Activated T-helper 1 cell treated with Interleukin-2 at 50 U/mL for 16 hours (primary cell): ENCODE measurements around the gene VSIG10L2.
"Not testable (repeated sequence)": the region's sequence is repeated elsewhere in the genome, so short reads cannot be mapped to it uniquely, and the experiment has no call there.

Source experiments
- DNase-seq: peaks from one replicate; pipeline ENCODE4 v3.0.0-alpha.2; 2020; ENCODE audit warnings: low read depth

VSIG10L2 gene

DNA sequence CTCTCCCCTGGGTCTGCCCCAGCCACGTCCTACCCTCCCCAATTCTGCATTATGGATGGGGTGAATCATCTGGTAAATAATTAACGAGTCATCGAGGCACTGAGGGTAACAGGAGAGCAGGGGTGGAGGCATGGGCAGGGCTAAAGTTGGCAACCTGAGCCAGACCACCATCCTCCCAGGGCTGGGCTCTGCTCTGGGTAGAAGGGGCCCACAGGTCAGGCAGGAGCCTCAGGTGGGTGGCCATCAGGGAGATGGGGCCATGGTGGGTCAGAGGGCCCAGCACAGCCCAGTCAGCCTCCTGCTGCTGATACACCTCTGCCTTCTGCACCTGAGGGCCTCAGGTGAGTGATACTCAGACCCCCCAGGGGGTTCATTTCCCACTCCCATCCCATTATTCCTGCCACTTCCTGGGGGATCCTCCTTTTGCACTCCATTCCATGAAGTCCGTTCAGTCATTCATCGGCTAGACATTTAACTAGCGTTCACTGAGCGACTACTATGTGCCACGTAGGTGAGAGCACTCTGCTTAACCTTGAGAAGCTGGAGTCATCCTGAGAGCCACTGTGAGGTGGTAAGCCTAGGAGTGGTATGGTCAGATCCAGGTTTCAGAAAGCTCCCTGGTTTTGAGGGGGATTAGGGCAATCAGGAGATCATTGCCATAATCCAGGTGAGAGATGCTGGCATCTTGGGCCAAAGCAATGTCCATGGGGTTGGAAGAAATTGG is at the start of gene VSIG10L2:
VSIG10L2 (plus strand) TSS at position 248 of the 724 bp plus-strand sequence; CDS start at position 260, 12 bp downstream.
- DNase-seq, result no peak

DNA sequence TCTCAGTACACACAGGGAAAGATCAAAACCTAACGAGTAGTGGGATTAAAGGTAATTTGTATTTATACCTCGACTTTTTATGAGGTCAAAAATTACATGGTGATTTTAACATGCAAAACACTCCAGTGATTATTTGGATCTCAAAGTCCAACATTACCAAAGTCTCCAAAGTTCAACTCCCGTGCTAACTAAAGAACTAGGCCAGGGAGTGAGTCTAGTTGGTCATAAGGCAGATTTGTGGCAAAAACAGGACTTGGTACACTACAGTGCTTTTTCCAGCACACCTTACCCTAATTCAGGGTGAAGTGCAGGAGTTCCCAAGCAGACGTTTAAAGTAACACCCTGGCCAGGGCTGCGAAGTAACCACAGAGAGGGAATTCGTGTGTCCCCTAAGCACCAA is 44.0 kb upstream of the VSIG10L2 start:
- no peak for DNase-seq

DNA sequence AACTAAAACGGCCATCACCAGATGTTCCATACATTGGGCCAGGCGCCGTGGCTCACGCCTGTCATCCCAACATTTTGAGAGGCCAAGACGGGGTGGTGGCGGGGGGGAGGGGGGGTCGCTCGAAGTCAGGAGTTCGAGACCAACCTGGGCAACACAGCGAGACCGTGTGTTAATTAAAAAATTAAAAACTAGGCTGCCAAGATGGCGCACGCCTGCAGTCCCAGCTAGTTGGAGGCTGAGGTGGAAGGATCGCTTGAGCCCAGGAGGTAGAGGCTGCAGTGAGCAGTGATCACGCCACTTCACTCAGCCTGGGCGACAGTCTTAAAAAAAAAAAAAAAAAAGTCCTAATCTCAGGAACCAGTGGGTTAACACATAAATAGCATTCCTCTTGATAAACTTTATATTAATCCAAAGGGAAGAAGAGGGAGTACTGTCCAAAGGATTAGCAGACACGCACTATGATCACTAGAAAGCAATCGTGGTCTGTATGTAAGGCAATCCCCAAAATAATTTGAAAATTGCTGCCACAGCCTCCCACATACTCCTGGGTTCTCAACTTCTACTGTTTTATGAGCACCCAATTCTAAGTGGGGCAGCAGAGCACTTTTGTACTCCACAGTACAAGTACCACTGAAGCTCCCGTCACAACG is 43.4 kb upstream of the VSIG10L2 start:
- no peak for DNase-seq

DNA sequence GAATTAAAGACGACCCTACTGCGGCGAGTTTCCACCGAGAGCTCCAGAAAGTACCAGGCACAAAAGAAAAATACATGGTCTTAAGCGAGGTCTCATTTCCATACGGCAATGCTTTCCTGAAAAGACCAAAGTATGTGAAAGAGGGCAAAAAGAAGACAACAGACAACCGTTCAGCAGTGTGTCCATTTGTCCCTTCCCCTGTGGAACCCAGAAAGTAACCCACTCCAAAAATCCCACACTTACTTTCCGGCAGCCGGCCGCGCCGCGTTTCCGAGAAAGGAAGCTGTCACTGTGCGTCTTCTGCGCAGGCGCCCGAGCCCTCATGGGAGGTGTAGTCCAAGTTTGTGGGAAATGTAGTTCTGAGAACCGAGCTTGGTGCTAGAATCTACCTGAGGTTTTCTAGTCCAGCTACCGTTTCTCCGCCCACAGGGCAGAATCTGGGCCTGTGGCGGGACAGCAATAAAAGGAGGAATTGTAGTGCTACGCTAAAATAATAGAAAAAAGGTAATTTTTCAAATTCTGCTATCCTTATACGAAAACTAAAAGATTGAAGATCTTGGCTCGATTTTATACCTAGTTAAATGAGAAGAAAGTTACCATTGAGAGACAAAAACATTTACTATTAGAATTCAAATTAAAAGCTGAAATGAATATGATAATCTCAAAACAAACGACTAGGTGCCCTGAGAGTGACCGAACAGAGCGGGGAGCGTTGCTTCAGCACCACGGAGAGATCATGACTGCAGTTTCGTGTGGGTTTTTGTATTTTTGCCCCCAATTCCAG is 42.7 kb upstream of the VSIG10L2 start, which contains the start of gene PUS3:
PUS3 (minus strand) TSS at position 280 of the 784 bp plus-strand sequence. CDS start 6,922 bp downstream, outside the sequence.
- peak; percentile 74 for DNase-seq

DNA sequence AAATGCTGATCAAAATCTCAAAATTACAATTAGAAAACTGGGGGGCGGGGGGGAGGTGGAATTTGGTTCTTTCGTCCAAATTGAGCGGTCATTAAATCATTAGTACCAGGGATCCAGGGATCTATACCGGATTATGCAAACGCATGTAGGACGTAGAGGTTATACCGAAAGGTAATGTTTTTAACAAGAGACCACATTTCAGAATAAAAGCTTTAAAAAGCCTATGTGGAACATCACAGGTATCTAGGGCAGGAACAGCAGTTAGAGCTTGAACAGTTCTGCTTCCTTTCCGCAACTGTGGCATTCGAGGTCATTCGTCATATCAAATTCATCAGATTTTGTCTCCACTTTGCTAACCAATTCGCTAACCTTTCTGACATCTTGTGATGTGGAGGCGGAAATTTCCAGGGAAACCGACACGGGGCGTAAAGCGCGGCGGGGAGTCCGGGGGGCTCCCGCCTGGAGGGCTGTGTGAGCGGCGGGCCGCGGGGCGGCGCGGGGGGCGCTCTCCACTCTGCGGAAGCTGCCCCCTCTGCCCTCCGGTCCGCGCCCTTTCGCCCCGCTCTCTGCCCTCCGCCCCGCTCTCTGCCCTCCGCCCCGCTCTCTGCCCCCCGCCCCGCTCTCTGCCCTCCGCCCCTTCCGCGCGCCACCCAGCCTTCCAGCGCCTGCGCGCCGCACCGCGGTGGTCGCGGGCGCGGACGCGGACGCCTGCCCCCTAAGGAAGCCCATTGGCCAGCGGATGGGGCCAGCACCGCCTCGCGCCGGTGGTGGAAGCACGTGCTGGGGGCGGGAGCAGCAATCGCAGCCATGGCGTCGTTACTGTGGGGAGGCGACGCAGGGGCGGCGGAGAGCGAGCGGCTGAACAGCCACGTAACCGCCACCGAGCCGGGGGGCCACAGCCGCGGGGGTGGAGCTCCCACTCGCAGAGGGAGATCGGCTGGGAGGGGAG is 41.9 kb upstream of the VSIG10L2 start, which contains the start of gene DDX25:
DDX25 (plus strand) TSS at position 798 of the 949 bp plus-strand sequence; CDS start at position 808, 10 bp downstream.
- no peak for DNase-seq

DNA sequence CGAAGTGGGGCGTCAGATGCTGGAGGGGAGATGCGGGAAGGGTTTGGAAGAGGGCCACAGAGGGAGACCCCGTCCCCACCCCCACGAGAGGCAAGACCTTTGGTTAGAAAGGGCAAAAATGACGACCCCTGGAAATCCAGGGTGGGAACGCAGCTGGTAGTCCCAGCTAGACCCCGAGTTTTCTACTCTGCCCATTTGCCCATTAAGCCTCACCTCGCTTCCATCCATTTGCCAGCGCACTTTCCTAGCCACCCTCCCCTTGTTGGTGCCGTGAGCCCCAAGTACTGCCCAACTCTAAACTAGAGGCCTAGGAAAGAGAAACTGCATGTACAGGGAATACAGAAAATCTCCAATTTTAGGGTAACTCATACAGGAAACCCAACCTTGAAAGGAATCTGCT is 41.2 kb upstream of the VSIG10L2 start:
- no peak for DNase-seq

DNA sequence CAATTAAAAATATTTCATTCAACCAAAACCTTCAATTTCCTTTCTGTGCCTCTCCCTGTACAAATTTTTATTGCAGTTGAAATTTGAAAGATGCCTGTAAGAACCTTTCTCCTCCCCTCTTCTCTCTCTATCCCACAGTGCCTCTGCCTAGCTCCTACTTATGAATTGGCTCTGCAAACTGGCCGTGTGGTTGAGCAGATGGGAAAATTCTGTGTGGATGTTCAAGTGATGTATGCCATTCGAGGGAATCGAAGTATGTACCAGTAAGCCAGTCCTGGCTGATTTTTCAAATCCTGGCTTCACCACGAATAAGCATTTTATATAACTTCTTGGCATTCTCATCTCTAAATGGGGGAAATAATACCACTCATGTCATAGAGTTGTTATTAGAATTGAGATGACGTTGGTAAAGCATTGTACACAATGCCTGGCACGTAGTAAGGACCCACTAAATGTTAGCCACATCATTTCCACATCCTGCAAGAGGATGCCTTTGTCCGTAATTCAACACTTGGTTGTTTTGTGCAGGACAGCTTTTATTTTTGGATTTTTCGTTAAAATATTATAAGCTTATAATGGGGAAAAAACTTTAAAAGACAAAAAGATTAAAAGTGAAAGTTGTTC is 35.5 kb upstream of the VSIG10L2 start:
- no peak for DNase-seq

DNA sequence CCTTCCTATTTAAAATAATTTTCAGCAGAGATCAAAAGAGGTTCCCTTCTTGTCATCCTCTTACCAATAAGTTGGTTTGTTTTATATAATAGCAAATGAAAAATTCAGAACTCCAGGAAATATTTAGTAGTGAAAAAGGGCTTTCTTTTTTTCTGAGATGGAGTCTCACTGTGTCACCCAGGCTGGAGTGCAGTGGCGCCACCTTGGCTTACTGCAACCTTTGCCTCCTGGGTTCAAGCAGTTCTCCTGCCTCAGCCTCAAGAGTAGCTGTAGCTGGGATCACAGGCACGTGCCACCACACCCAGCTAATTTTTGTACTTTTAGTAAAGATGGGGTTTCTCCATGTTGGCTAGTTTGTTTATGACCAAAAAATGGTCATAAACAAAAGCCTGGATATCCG is 31.2 kb upstream of the VSIG10L2 start:
- DNase-seq, result not testable (repeated sequence)

DNA sequence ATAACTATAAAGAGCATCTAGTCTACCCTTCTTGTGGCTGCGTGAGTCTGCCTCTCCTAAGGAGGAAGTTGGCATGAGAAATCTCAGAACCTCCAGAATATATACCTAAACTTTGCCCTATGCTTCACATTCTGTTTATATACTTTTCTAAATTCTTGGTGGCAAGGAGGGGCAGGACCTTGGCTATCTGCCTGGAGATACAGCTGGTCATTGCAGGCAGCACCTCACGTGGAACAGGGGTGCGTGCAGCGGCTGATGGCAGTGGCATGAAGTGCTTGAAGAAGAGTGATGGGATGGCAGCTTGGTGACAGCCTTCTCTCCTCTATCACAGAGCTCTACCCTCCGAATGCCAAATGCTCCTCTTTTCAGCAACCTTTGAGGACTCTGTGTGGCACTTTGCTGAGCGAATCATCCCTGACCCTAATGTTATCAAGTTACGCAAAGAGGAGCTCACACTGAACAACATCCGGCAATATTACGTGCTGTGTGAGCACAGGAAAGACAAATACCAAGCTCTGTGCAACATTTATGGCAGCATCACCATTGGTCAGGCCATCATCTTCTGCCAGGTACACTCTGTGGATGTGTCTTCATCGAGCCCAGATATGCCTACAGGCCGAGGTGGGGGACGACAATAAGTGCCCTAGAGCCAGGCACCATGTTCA is 29.0 kb upstream of the VSIG10L2 start:
- DNase-seq, result no peak

DNA sequence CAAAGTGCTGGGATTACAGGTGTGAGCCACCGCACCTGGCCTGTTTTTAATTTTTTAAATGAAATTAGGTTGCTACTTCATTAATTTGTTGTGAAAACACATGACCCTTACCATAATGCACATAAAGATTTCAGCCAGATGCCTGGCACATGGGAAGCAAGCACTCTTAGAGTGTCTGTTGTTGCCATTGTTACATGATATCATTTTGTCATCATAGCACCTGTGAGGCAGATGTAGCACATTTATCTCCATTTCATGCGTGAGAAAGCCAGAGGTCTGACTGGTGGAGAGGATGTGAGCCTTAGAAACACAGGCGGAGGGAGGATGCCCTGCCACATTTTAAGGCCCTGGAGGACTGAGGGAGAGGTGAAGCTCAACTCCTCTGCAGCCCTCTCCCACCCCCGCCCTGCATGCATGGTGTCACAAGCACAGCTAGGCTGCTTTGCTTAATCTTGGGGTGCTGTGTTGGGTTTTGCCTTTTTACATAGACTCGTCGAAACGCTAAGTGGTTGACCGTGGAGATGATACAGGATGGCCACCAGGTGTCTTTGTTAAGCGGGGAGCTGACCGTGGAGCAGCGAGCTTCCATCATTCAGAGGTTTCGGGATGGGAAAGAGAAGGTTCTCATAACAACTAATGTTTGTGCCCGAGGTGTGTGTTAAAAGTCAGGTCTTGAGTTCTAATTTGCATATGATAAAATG is 27.6 kb upstream of the VSIG10L2 start:
- no peak for DNase-seq

DNA sequence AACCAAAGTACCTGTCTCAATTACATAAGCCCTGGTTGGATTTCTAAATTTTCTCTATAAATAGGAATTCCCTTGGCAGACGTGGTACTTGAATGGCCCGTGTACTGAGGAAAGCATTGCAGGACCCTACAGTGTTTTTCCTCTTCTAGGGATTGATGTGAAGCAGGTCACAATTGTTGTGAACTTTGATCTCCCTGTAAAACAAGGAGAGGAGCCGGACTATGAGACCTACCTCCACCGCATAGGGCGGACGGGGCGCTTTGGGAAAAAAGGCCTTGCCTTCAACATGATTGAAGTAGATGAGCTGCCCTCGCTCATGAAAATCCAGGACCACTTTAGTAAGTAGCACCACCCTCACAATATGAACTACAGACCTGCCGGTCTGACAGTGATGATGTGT is 24.8 kb upstream of the VSIG10L2 start:
- DNase-seq, result no peak

DNA sequence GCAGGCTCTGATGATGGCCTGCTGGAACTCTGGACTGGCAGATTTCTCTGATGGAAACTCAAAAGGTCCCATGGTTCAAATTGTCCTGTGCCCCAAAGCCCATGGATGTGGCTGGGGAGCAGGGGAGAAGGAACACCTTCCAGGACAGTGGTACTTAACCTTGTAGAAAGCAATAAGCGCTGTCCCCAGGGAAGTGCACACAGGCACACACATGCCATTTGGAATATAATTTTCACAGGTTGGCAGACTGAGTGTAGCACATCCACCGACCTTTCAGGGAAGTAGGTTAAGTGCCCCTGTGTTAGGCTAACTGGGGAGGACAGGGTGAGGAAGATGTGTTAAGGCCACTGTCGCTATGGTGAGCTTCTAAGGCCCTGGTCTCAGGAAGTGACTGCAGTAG is 23.7 kb upstream of the VSIG10L2 start:
- DNase-seq, result no peak

DNA sequence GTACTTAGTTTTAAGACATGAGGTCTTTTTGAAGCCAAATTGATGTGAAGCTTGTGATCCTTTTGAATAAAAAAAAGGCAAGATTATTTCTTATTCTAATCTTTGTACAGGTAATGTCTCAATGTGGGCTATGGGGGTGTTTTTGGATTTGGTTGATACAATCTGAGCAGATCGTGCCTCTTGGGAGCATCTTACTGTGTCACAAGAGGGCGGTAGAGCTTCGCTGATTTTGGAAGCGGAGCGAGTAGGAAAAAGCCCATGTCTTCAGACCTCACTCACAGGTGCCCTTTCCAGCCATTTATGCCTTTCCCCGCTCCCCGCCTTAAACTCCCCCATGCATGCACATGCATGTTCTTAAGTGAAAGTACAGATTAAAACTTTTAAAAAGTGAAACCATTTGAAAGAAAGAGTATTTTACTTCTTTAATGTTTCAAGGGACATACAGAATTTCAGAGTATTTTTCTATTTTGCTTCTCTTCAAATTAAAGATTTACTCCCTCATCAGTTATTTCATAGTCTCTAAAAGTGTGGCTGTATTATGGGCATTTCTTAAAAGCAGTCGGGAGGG is 22.7 kb upstream of the VSIG10L2 start:
- no peak for DNase-seq

DNA sequence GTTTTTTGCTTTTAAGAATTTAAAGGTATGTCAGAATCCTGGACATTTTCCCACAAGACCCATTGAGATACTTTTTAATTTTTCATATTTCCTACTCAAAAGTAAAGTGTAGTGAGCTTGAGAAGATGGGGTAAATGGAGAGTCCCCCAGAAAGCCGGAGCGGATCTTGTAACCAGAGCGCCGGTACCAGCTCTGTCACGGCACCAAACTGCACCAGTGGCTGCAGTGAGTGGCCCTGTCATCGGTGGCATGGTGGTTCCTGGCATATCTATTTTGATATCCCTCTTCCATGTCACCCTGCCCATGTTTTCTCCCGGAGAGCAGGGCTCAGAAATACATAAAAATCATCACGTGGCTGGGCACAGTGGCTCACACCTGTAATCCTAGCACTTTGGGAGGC is 22.2 kb upstream of the VSIG10L2 start:
- no peak for DNase-seq

DNA sequence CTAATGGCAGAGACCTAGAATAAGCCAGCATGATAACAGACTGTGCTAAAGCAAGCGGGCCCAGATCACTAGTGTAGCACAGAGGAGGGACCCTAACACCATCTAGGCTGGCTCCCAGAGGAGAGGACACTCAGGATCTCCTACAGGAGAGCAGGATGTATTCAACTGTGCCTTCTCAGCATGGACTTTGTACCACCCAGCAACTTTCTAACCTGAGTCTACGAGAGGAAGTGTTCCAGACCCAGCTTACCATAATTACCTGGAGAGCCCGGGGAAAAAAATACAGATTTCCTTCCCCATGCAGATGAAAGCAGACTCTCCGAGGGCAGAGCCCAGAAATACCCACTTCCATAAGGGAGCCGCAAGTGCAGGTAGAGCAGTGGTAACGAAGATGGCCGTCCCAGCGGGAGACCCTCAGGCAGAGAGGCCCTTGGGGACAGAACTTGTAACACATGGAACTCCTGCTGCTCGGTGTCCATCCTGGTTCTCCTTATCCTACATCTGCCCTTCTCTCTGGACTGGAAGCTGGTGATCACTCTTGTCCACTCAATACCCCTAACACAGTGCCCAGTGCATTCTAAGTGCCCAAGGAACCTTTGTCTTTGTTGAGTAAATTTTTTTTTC is 21.3 kb upstream of the VSIG10L2 start:
- no peak for DNase-seq

DNA sequence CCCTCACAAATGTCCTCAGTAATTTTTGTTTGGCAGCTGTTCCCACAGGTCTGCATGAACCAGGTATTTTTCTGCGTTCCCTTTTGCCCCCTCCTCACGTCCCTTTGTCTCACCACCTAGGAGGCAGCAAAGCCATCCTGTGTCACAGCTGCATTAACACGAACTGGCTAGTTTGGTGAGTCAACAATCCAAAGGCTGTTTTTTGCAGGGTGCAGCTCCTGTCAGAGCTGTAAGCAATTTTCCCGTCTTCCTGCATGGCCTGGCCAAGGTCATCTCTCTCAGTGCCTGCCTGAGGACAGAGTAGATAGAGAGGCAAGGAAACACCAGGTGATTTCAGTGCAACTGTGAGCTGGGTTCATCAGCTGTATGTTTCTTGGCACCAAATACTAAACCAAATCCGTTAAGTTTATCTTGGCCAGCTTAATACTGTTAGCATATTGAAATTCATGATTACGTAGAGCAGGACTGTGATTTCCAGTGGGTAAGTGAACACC is 20.6 kb upstream of the VSIG10L2 start:
- DNase-seq, result no peak

DNA sequence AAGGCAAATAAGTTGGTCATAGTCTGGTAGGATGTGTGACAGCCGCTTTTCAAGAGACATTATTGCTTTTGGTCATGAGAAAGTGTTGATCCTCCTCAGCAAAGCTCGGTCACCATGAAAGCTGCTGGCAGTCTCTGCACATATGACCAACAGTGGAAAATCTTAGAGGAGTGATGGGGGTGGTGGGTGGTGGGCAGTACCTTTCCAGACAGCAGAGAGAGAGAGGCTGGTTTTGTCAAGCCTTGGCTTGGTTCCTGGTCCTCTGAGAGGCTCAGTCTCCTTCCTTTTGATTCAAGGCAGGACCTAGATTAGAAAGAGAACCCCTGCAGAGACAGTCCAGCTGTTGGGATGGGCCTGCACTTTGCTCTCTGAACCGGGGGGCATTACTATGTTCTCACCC is 20.0 kb upstream of the VSIG10L2 start:
- no peak for DNase-seq

DNA sequence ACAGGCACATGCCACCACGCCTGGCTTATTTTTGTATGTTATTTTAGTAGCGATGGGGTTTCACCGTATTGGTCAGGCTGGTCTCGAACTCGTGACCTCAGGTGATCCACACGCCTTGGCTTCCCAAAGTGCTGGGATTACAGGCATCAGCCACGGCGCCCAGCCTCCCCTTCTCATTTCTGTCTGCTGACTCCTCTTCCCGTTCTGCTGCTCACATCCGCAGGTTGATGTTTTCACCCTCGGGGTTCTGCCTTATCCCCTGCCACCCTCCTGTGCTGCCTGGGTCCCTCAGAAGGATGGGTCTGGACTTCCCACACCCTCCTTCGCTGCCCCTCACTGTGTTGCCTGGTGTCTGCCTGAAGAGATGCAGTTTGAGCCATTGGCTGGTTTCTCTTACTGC is 19.2 kb upstream of the VSIG10L2 start:
- no peak for DNase-seq
